HCT116 (cell line): ENCODE measurements around the gene TAS2R14. TPM values are rescaled to one million over a fixed set of nuclear protein-coding genes. Genes with fewer than 3 reads are reported as not detected.

Experiments
- ATAC-seq: fragments of 200-7000 bp; cut with Tn5 transposase; 2 replicates; pipeline ENCODE4 v1.9.1; 2020; ENCODE audit warnings: mild to moderate bottlenecking, moderate library complexity
- BruUV-seq: library from RNA; stranded (reverse); fragments of 400-500 nt; replicated peaks from 2 replicates; lab custom pipeline; 2021; lab: Mats Ljungman, UMichigan
- CTCF ChIA-PET: fragments of 300-600 bp; sonication (Branson Sonifier 250); formaldehyde crosslinking; loops from one replicate; lab custom pipeline; 2021; ENCODE audit warnings: antibody characterized with exemption; lab: Charles Lee
- POLR2A ChIA-PET: fragments of 300-600, 350-600 bp; sonication (Branson Sonifier 250); formaldehyde crosslinking; loops from one replicate; lab custom pipeline; 2021; ENCODE audit warnings: antibody characterized with exemption; lab: Charles Lee
- RAD21 ChIA-PET, 2 experiments: fragments of 300-600 bp; sonication (Branson Sonifier 250); formaldehyde crosslinking; loops; one replicate each; lab custom pipeline; 2023; ENCODE audit warnings: low total read pairs in 2 of 2; ENCODE audit not compliant: uncharacterized antibody in 2 of 2, unreplicated experiment in 2 of 2, low non-redundant PET in 1 of 2; lab: Charles Lee
- DNase-seq: peaks from one replicate; pipeline ENCODE4 v3.0.0-alpha.2; 2010; ENCODE audit warnings: low read depth, low spot score
- H2AFZ ChIP-seq: fragments of 200-600 bp; shearing (Covaris generic), sonication (generic); 2 replicates; pipeline ENCODE4 v1.6.1; 2017; ENCODE audit warnings: low read depth, mixed run types, mixed read lengths, antibody characterized with exemption, low read length; ENCODE audit not compliant: poor library complexity, severe bottlenecking
- H3K27ac ChIP-seq: 2 replicates; pipeline ENCODE4 v1.5.1; 2012; ENCODE audit warnings: low read depth, low read length
- H3K27me3 ChIP-seq: fragments of 200-600 bp; sonication (generic); 2 replicates; pipeline ENCODE4 v1.6.1; 2016; ENCODE audit warnings: mixed run types, low read length, mixed read lengths; ENCODE audit not compliant: insufficient read depth
- H3K36me3 ChIP-seq, 2 experiments: fragments of 200-500 bp in 1 of 2; fragments of 200-600 bp in 1 of 2; sonication (Bioruptor generic) in 1 of 2; sonication (generic) in 1 of 2; 2 replicates each; pipeline versions ENCODE4 v1.5.1 to v1.6.1; 2014 to 2016; ENCODE audit warnings: low read length in 2 of 2, inconsistent platforms in 1 of 2, mixed read lengths in 1 of 2, mixed run types in 1 of 2; ENCODE audit not compliant: insufficient read depth in 2 of 2, control insufficient read depth in 1 of 2
- H3K4me1 ChIP-seq, 2 experiments: fragments of 200-600 bp in 1 of 2; sonication (generic) in 1 of 2; 2 replicates each; pipeline versions ENCODE4 v1.5.1 to v1.6.1; 2012 to 2017; ENCODE audit warnings: low read length in 2 of 2, inconsistent platforms in 1 of 2, mild to moderate bottlenecking in 1 of 2, mixed read lengths in 1 of 2, mixed run types in 1 of 2, moderate library complexity in 1 of 2; ENCODE audit not compliant: insufficient read depth in 2 of 2, control insufficient read depth in 1 of 2
- H3K4me2 ChIP-seq: fragments of 200-600 bp; sonication (generic); 2 replicates; pipeline ENCODE4 v1.6.1; 2017; ENCODE audit warnings: mixed run types, low read length, mixed read lengths
- H3K4me3 ChIP-seq, 2 experiments: fragments of 200-600 bp in 1 of 2; sonication (generic) in 1 of 2; replicated peaks in 1 of 2; 2 replicates each; pipeline ENCODE4 v1.5.1; 2011 to 2016; ENCODE audit warnings: low read length in 2 of 2, control low read depth in 1 of 2, low read depth in 1 of 2, mild to moderate bottlenecking in 1 of 2, mixed read lengths in 1 of 2, mixed run types in 1 of 2
- H3K79me2 ChIP-seq: fragments of 200-600 bp; sonication (generic); 2 replicates; pipeline ENCODE4 v1.6.1; 2017; ENCODE audit warnings: mild to moderate bottlenecking, mixed run types, low read length, moderate library complexity, mixed read lengths; ENCODE audit not compliant: insufficient read depth
- H3K9ac ChIP-seq: fragments of 200-600 bp; sonication (generic); 2 replicates; pipeline ENCODE4 v1.6.1; 2016; ENCODE audit warnings: low read length, mixed read lengths
- H3K9me2 ChIP-seq: fragments of 200-600 bp; sonication (generic), shearing (Covaris generic); 2 replicates; pipeline ENCODE4 v1.6.1; 2017; ENCODE audit warnings: mixed run types, mild to moderate bottlenecking, moderate library complexity; ENCODE audit not compliant: insufficient read depth
- H3K9me3 ChIP-seq, 2 experiments: fragments of 200-500 bp in 1 of 2; fragments of 200-600 bp in 1 of 2; sonication (Bioruptor generic) in 1 of 2; sonication (generic) in 1 of 2; 2 replicates each; pipeline ENCODE4 v1.6.1; 2014 to 2017; ENCODE audit warnings: low read length in 2 of 2, mixed read lengths in 2 of 2, inconsistent platforms in 1 of 2, low read depth in 1 of 2, mild to moderate bottlenecking in 1 of 2, mixed run types in 1 of 2, moderate library complexity in 1 of 2; ENCODE audit not compliant: control insufficient read depth in 1 of 2, insufficient read depth in 1 of 2
- H4K20me1 ChIP-seq: fragments of 200-600 bp; sonication (generic), shearing (Covaris generic); 2 replicates; pipeline ENCODE4 v1.6.1; 2017; ENCODE audit warnings: mixed run types, mild to moderate bottlenecking, moderate library complexity; ENCODE audit not compliant: insufficient read depth
- CBX3 ChIP-seq: IDR thresholded peaks from 2 replicates; pipeline ENCODE4 v1.6.1; 2012; ENCODE audit warnings: low read depth
- CEBPB ChIP-seq: IDR thresholded peaks from 2 replicates; pipeline ENCODE4 v1.6.1; 2012; ENCODE audit warnings: low read depth
- EGR1 ChIP-seq: IDR thresholded peaks from 2 replicates; pipeline ENCODE4 v1.6.1; 2012; ENCODE audit warnings: low read depth
- ELF1 ChIP-seq: IDR thresholded peaks from 2 replicates; pipeline ENCODE4 v1.6.1; 2012; ENCODE audit warnings: low read depth, borderline replicate concordance
- EZH2 ChIP-seq: fragments of 200-600 bp; sonication (generic); IDR thresholded peaks from 2 replicates; pipeline ENCODE4 v1.6.1; 2017; ENCODE audit warnings: antibody characterized with exemption, mixed run types
- FOSL1 ChIP-seq: IDR thresholded peaks from 2 replicates; pipeline ENCODE4 v1.6.1; 2012; ENCODE audit warnings: low read depth
- JUND ChIP-seq: IDR thresholded peaks from 2 replicates; pipeline ENCODE4 v1.6.1; 2012
- POLR2AphosphoS5 ChIP-seq: IDR thresholded peaks from 2 replicates; pipeline ENCODE4 v1.6.1; 2011; ENCODE audit warnings: mild to moderate bottlenecking, low read depth, low read length, moderate library complexity
- RAD21 ChIP-seq: IDR thresholded peaks from 2 replicates; pipeline ENCODE4 v1.6.1; 2012; ENCODE audit warnings: low read depth, mild to moderate bottlenecking
- SP1 ChIP-seq: IDR thresholded peaks from 2 replicates; pipeline ENCODE4 v1.6.1; 2012; ENCODE audit warnings: low read depth
- TCF7L2 ChIP-seq: IDR thresholded peaks from 2 replicates; pipeline ENCODE4 v1.7.0; 2011; ENCODE audit warnings: borderline replicate concordance, inconsistent platforms; ENCODE audit not compliant: insufficient read depth, insufficient read length; ENCODE audit errors: extremely low read depth
- ZBTB33 ChIP-seq: IDR thresholded peaks from 2 replicates; pipeline ENCODE4 v1.6.1; 2011; ENCODE audit warnings: mild to moderate bottlenecking, low read length, moderate library complexity; ENCODE audit not compliant: insufficient replicate concordance; ENCODE audit errors: extremely low read depth
- ZFX ChIP-seq: fragments of 450-650 bp; IDR thresholded peaks from 2 replicates; pipeline ENCODE4 v1.6.1; 2017
- intact Hi-C: fragments of 100-400 bp; cut with micrococcal nuclease; formaldehyde crosslinking; loops from 2 replicates; pipeline ENCODE4 v1.10.0; 2022
- total RNA-seq: library from RNA; stranded (reverse); gene quantifications from one replicate; pipeline ENCODE4 v1.2.1, GENCODE V29; 2021; ENCODE audit not compliant: unreplicated experiment

Gene TAS2R14
- total RNA-seq, 1 experiment from 2014 or later, result 1.9 TPM

- H3K27ac ChIP-seq, result no peak overlapping the region
- no peak overlapping the region for H3K9ac ChIP-seq
- H3K79me2 ChIP-seq, result no peaks in the 10 kb centered on the region
- TF ChIP-seq EZH2 (no peak), FOSL1 (no peak), ZBTB33 (no peak), TCF7L2 (no peak), CBX3 (no peak), ELF1 (no peak), RAD21 (no peak), ZFX (no peak), SP1 (no peak), POLR2AphosphoS5 (no peak), EGR1 (no peak), CEBPB (no peak), JUND (no peak)
- CTCF ChIA-PET, result no interaction called here
- RAD21 ChIA-PET, result no interaction called here
- 0 out of 2 replicates have a peak, but pooled peaks cover 4% of the 10 kb centered on the region for H4K20me1 ChIP-seq
- POLR2A ChIA-PET, result no interaction called here
- H2AFZ ChIP-seq, result no peak overlapping the region
- H3K4me2 ChIP-seq, result no peak overlapping the region
- no peaks in the 10 kb centered on the region for H3K36me3 ChIP-seq
- no peak for DNase-seq
- intact Hi-C loops, result no loop called here
- no peak for ATAC-seq
- no peak overlapping the region for H3K4me3 ChIP-seq
- no peaks in the 10 kb centered on the region for H3K4me1 ChIP-seq
- no peaks in the 10 kb centered on the region for H3K9me3 ChIP-seq
- H3K27me3 ChIP-seq, result no peaks in the 10 kb centered on the region
- no TSS peak for BruUV-seq
- H3K9me2 ChIP-seq, result no peaks in the 10 kb centered on the region; the same call in 1 of the 2 replicates
These were observed 26.4 kb upstream of the TAS2R14 start for GRCh38 chr12:10965476-10965875.
